Sigmoid colon (tissue), 7 donors: ENCODE measurements around the gene NDST1. TPM values are rescaled to one million over a fixed set of nuclear protein-coding genes. Genes with fewer than 3 reads are reported as not detected.

Experiments used
- DNase-seq: peaks from one replicate; pipeline ENCODE4 v3.0.0-alpha.2; 2019
- H3K27ac ChIP-seq, 4 donors: fragments of 200-600 bp; sonication (generic); one replicate each; pipeline ENCODE4 v1.5.1; 2016 to 2019; ENCODE audit warnings: mild to moderate bottlenecking in 1 of 4
- H3K27me3 ChIP-seq, 3 donors: fragments of 200-600 bp; sonication (generic); one replicate each; pipeline ENCODE4 v1.5.1; 2019; ENCODE audit warnings: mild to moderate bottlenecking in 1 of 3
- H3K36me3 ChIP-seq, 4 donors: fragments of 200-600 bp; sonication (generic); one replicate each; pipeline ENCODE4 v1.5.1; 2016 to 2019
- H3K4me1 ChIP-seq, 4 donors: fragments of 200-600 bp; sonication (generic); one replicate each; pipeline ENCODE4 v1.5.1; 2017 to 2019
- H3K4me3 ChIP-seq, 4 donors: fragments of 200-600 bp; sonication (generic); one replicate each; pipeline ENCODE4 v1.5.1; 2017 to 2019; ENCODE audit warnings: mild to moderate bottlenecking in 2 of 4, moderate library complexity in 1 of 4
- H3K9me3 ChIP-seq, 4 donors: fragments of 200-600 bp in 3 of 4; sonication (generic) in 3 of 4; one replicate each; pipeline versions ENCODE4 v1.5.1 to v1.6.1; 2013 to 2019
- EP300 ChIP-seq, 4 donors: sonication (generic); formaldehyde crosslinking; IDR thresholded peaks; one replicate each; pipeline ENCODE4 v1.6.1; 2017; ENCODE audit warnings: antibody characterized with exemption in 4 of 4
- POLR2A ChIP-seq, 2 donors: fragments of 450-650 bp; IDR thresholded peaks; one replicate each; pipeline ENCODE4 v1.6.1; 2016; ENCODE audit warnings: antibody characterized with exemption in 2 of 2, mild to moderate bottlenecking in 2 of 2, moderate library complexity in 2 of 2
- POLR2AphosphoS5 ChIP-seq, 4 donors: sonication (generic); formaldehyde crosslinking; IDR thresholded peaks; one replicate each; pipeline ENCODE4 v1.6.1; 2017; ENCODE audit warnings: antibody characterized with exemption in 4 of 4
- WGBS, 2 donors: extraction: QIAGEN DNeasy Blood & Tissue Kit; methylation state at CpG; one replicate each; pipeline ENCODE4 v1.1.7; 2013; 5-methylcytosine and 5-hydroxymethylcytosine counted together
- intact Hi-C: fragments of 100-400 bp; cut with DNase I; formaldehyde crosslinking; loops from one replicate; pipeline ENCODE4 v1.15.1; 2023
- polyA plus RNA-seq, 3 donors: library from polyadenylated mRNA; stranded (reverse); fragments of 200-250 nt; gene quantifications; one replicate each; pipeline ENCODE4 v1.2.3, GENCODE V29; 2013
- total RNA-seq, 4 donors: library from RNA; depleted of rRNA; stranded (reverse); fragments of >200 nt; gene quantifications; one replicate each; pipeline ENCODE4 v1.1.0, GENCODE V29; 2016
- TF ChIP-seq, protein P1 (sequence below), 4 experiments: fragments of 450-650 bp in 3 of 4; fragments of 200-600 bp in 1 of 4; IDR thresholded peaks; one replicate each; pipeline ENCODE4 v1.5.1; 2016 to 2019; ENCODE audit warnings: antibody characterized with exemption in 4 of 4, mild to moderate bottlenecking in 3 of 4, moderate library complexity in 2 of 4
- donor health status: healthy with polysubstance abuse.
- donor health status: Bipolar disorder and iron deficiency.
- donor health status: healthy.

Gene NDST1
- total and polyA plus RNA-seq, 7 donors = 5.4 to 74.8 (median 39.4) TPM

DNA sequence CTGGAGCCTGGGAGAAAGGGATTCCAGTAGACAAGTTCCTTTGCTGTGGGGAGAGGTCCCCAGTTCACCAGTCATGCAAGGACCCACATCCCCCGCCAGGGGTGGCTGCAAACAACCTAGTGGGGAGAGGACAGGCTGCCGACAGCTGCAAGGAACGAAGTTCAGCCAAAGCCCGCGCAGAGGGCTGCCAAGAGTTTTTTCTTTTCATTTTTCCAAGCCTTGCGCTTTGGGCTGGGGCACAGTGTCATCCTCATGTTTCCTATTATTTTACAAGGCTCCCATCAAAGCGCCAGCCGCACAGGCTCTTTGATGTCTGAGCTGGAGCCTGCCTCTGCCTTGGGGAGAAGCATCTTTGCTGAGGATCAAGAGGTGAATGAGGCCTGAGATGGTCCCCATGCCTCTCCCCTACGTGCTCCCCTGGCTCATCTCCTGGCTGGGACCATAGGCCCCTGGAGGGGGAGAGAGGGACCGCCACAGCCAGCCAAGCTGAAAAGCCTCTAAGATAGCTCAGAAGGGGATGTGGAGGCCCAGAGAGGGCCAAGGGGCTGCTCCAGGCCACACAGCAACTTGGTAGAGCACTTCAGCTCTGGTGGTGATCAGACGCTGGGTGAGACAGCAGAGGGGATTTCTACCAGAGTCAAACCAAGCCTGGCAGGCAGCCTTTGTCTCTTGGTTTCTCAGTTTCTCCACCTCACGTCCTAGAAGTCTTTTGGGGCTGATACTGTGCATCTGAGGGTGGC, 82.1 kb downstream of the NDST1 start:
- no peaks in the 10 kb centered on the region for H3K27me3 ChIP-seq
- WGBS, 2 donors = 21 to 56% methylated on average over 12 of the region's 12 CpGs
- H3K4me3 ChIP-seq = no peak overlapping the region
- peak overlapping the region; percentile 49 to 67 (median 58) for H3K27ac ChIP-seq
- TF ChIP-seq, protein P1, sequence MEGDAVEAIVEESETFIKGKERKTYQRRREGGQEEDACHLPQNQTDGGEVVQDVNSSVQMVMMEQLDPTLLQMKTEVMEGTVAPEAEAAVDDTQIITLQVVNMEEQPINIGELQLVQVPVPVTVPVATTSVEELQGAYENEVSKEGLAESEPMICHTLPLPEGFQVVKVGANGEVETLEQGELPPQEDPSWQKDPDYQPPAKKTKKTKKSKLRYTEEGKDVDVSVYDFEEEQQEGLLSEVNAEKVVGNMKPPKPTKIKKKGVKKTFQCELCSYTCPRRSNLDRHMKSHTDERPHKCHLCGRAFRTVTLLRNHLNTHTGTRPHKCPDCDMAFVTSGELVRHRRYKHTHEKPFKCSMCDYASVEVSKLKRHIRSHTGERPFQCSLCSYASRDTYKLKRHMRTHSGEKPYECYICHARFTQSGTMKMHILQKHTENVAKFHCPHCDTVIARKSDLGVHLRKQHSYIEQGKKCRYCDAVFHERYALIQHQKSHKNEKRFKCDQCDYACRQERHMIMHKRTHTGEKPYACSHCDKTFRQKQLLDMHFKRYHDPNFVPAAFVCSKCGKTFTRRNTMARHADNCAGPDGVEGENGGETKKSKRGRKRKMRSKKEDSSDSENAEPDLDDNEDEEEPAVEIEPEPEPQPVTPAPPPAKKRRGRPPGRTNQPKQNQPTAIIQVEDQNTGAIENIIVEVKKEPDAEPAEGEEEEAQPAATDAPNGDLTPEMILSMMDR (IDR thresholded peaks at IDR 0.05) = peak; percentile 39 to 66 (median 56)
- TF ChIP-seq POLR2A (IDR thresholded peaks at IDR 0.05) (no peak), EP300 (IDR thresholded peaks at IDR 0.05) (no peak), POLR2AphosphoS5 (IDR thresholded peaks at IDR 0.05) (peak in 2 of 4 donors; percentile 33 to 54)
- DNase-seq = peak; percentile 92
- H3K9me3 ChIP-seq = no peaks in the 10 kb centered on the region
- no peaks in the 10 kb centered on the region for H3K36me3 ChIP-seq
- peaks cover 0 to 31% (median 16%) of the 10 kb centered on the region in 4 donors for H3K4me1 ChIP-seq
- intact Hi-C loops = loop anchor here (1.0 kb wide), 1 partner anchor 67 kb away; no protein-coding TSS in a partner anchor

DNA sequence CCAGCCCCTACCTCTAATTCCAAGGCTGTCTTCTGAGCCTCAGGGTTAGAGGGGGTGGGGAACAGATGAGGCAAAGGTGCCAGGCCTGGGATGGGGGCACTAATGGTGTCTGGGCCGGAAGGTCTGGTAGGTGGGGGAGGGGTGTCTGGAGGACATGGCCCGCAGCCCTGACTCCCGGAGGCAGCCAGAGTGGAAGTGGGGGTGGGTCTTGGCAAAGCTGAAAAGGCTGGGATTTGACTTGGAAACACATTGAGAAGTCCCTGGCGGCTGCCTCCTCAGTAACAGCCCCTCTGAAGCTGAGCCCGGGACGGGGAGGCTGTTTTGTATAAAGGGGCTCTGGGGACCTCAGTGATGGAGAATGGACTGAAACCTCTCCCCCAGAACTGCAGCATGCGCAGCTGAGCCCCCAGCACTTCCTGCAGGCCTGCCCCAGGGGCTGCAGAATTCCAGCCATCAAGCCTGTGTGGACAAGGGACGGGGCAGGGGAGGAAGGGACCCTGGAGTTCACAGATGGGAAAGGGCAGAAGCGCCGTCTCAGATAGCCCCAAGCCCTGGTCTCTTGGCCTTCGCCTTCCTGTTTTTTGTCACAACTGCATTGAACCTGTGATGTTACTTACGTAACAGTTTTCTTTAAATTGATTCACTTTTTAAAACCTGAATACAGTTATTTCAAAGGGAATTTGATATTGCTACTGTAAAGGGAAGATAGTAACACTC, 83.2 kb downstream of the NDST1 start:
- peak; percentile 73 for DNase-seq
- Histone ChIP-seq H3K36me3 (no peaks in the 10 kb centered on the region), H3K27me3 (no peaks in the 10 kb centered on the region), H3K9me3 (no peaks in the 10 kb centered on the region), H3K4me3 (no peak overlapping the region), H3K27ac (peak overlapping the region in 3 of 4 donors; percentile 23 to 67 (median 49)), H3K4me1 (peaks cover 0 to 31% (median 16%) of the 10 kb centered on the region in 4 donors)
- WGBS, 2 donors = 34 to 58% methylated on average over 12 of the region's 12 CpGs
- intact Hi-C loops = loop anchor here (1.0 kb wide), 1 partner anchor 66 kb away; no protein-coding TSS in a partner anchor
- TF ChIP-seq, protein P1 (IDR thresholded peaks at IDR 0.05) = no peak
- TF ChIP-seq EP300 (IDR thresholded peaks at IDR 0.05) (no peak), POLR2A (IDR thresholded peaks at IDR 0.05) (no peak), POLR2AphosphoS5 (IDR thresholded peaks at IDR 0.05) (no peak)

DNA sequence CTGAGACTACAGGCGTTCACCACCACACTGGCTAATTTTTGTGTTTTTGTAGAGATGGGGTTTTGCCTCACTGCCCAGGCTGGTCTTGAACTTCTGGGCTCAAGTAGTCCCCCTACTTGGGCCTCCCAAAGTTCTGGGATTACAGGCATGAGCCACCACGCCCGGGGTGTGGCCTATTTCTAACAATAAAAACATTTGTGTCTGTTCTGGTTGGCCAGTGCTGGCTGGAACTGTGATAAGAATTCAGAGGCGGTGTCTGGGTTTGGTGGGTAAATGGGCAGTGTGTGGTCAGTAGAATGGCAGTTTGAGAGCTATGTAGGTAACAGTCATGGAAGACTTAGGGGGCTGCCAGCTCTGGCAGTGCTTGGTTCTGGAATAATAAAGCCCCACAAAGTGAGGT, 85.7 kb downstream of the NDST1 start:
- TF ChIP-seq, protein P1 (IDR thresholded peaks at IDR 0.05) = no peak
- TF ChIP-seq EP300 (IDR thresholded peaks at IDR 0.05) (no peak), POLR2A (IDR thresholded peaks at IDR 0.05) (no peak), POLR2AphosphoS5 (IDR thresholded peaks at IDR 0.05) (no peak)
- Histone ChIP-seq H3K4me1 (peaks cover 0 to 36% (median 16%) of the 10 kb centered on the region in 4 donors), H3K4me3 (no peak overlapping the region), H3K36me3 (no peaks in the 10 kb centered on the region), H3K27ac (peak overlapping the region in 1 of 4 donors; percentile 40), H3K9me3 (no peaks in the 10 kb centered on the region), H3K27me3 (no peaks in the 10 kb centered on the region)
- WGBS, 2 donors = 26 to 60% methylated on average over 4 of the region's 4 CpGs
- intact Hi-C loops = no loop called here
- DNase-seq = no peak

DNA sequence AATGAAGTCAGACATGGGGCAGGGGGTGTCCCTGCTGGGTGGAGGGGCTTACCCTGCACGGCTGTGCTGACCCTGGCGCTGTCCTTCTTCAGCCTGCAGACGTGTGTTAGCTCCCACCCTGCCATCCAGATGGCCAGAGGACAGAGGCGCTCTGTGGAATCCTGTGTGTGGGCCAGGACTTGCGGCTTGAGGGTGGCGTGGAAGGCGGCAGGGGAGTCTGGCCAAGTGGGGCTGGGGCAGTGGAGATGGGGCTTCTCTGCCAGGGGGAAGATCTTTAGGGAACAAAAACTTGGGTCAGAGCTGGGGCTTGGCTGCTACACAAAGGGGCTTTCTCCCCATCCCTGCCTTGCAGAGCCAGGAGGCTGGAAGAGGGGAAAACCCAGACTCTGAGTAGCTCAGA, 86.1 kb downstream of the NDST1 start:
- H3K4me1 ChIP-seq = peaks cover 0 to 36% (median 16%) of the 10 kb centered on the region in 4 donors
- intact Hi-C loops = no loop called here

More for the DNA sequence above, 86.1 kb downstream of the NDST1 start:
- no peaks in the 10 kb centered on the region for H3K36me3 ChIP-seq
- no peaks in the 10 kb centered on the region for H3K27me3 ChIP-seq
- H3K9me3 ChIP-seq = no peaks in the 10 kb centered on the region
- 78 to 81% methylated on average over 7 of the region's 7 CpGs for WGBS, 2 donors
- no peak for DNase-seq
- TF ChIP-seq POLR2AphosphoS5 (IDR thresholded peaks at IDR 0.05) (no peak), POLR2A (IDR thresholded peaks at IDR 0.05) (no peak), EP300 (IDR thresholded peaks at IDR 0.05) (no peak)
- TF ChIP-seq, protein P1 (IDR thresholded peaks at IDR 0.05) = no peak
- no peak overlapping the region for H3K4me3 ChIP-seq
- H3K27ac ChIP-seq = no peak overlapping the region
